ENCODE data around the gene POFUT1.

Gene POFUT1

DNA sequence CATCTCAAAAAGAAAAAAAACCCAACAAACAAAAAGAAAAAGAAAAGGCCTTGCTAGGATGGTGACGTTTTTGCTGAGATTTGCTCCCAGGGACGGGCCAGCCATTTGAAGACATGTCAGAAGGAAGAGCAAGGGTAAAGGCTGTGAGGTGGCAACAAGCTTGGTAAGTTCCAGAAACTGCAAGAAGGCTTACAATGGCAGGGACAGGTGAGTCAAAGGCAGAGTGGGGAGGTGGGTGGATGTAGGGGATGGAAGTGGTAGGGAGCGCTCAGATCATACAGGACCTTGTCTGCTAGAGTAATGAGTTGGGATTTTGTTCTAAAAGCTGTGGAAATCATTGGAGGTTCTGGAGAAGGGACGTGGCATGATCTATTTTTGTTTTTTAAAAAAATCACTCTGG lies 74.0 kb downstream of the POFUT1 start:
- DNase-seq (ENCODE audit: low read depth) = no peak

DNA sequence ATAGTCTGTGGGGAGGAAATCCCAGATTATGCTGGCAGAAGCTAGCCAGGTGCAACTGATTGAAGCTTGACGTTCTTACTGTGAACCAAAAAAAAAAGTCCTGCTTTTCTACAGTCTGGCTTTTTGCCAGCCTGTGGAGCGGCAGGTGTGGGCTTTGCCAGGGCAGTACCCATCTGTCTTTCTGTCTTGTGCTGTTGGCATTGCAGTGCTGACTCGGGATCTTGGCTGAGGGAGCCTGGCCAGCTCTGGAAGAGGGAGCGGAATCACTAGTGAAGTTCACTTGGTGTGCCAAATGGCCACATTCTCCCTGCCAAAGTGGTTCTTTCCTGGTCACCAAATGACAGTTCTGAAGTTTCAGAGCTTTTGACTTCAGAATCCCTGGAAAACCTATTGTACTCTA lies 74.8 kb downstream of the POFUT1 start:
- no peak for DNase-seq (ENCODE audit: low read depth)

DNA sequence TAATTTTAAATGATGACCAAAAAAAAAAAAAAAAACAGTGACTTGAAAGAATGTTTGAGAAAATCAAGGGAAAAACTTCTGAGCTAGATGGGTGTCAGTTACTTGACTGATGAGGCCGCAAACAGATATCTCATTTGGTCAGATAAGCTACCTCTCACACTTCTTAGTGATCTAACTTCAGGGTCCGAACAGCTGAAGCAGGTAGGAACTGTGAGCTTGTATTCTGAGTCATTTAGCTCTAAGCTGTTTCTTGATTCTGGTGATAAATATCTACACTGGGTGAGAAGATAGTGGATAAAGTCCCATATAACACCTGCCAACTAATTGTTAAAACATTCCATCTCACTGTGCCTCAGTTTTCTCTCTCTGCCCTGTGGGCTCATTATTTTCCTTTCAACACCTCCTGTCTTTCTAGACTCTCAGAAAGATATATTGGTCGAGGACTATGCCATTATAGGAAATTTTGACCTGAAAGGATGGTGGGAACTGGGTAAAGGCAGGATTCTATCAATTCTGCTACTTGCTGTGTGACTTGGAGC lies 77.5 kb downstream of the POFUT1 start:
- no peak for DNase-seq (ENCODE audit: low read depth)

DNA sequence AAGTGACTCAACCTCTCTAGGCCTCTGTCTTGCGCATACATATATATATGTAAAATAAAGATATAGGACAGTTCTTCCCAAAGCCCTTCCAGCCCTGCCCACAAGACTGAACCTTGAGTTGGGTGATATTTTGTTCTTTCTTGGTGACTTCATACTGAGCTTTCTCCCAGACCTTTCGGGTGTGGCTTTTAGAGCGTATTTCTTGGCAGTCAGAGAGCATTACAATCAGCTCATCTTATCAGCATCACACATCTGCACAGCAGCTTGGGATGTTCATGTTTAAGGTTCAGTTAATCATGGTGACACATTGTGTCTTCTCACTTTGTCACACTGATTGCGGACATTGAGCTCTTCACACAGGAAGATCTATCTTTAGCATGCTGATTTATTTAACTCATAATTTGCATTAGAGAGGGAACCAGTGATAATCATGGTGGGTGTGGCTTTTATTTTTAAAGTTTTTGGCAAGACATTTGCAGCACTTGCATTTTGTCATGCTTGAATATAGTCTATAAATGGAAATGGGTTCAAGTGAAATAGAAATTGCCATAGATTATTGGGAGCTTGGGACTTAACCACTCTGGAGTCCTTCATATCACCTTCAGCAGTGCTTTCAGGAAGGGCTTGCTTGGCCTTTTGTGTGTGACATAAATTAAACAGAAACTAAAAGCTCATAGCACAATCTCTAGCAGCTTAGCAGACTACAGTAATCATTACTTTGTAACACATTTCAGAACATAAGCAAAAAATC lies 78.1 kb downstream of the POFUT1 start:
- no peak for DNase-seq (ENCODE audit: low read depth)

DNA sequence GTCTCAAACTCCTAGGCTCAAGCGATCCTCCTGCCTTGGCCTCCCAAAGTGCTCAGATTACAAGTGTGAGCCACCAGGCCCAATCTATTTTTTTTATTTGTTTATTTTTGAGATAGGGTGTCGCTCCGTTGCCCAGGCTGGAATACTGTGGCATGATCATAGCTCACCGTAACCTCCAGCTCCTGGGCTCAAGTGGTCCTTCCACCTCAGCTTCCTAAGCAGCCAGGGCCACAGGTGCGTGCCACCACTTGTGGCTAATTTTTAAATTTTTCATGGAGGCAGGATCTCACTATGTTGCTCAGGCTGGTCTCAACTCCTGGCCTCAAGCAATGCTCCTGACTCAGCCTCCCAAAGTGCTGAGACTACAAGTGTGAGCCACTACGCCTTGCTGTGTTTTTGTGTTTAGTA lies 79.6 kb downstream of the POFUT1 start:
- DNase-seq (ENCODE audit: low read depth) = no peak
